NCI-H2081 (cell line): ENCODE measurements around the gene XYLT1.

Experiments
- DNase-seq, 2 experiments: peaks; one replicate each; lab custom pipeline; 2025; lab: John Stamatoyannopoulos, UW

XYLT1 gene

DNA sequence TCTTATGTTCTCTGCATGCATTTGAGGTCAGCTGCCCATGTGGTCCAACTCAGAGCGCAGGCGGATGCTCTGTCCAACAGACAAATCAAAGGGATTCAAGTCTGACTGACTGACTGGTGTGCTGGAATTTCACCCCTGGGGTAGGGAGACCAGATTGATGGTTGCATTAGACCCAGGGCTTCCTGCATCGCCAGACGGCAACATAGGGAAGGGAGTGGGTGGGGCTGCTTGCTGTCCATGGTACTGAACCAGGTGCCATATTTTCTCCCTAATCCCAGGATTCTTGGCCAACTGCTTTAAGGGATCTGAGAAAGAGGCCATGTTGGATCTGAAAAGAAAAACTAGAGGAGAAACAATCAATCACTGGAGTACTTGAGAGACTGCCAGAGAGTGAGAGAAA, 332.0 kb downstream of the XYLT1 start:
- no peak for DNase-seq

DNA sequence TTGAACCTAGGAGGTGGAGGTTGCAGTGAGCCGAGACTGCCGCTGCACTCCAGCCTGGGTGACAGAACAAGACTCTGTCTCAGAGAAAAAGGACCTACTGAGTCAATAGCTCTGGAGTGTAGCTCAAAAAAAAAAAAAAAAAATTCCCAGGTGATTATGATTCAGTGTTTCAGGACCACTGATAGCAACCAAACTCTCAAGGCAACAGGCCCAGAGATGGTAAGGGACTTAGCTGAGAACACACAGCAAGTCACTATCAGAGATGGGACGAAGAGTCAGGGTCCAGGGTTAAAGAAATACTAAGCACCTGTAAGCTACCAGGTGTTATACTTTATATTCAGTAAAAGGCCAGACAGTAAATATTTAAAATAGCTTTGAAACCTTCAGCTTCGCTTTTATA, 335.3 kb downstream of the XYLT1 start:
- DNase-seq: no peak

DNA sequence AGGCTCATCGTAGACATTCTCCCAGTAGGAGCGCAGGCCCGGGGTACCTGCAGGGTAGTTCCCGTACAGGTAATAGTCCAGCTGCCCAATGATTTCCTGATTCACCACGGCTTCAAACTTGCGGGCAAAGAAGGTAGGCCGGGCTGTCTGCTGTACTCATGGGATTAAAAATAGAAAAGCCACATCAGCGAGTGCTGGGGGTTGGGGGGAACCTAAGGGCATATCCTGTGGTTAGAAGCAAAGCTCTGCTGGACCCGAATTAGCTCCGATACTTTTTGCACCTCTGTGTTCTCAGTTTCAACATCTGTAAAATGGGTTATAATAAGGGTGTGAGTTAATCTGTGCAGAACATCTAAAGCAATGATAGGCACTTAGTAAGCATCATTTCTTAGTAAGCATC, 336.2 kb downstream of the XYLT1 start:
- DNase-seq: no peak

DNA sequence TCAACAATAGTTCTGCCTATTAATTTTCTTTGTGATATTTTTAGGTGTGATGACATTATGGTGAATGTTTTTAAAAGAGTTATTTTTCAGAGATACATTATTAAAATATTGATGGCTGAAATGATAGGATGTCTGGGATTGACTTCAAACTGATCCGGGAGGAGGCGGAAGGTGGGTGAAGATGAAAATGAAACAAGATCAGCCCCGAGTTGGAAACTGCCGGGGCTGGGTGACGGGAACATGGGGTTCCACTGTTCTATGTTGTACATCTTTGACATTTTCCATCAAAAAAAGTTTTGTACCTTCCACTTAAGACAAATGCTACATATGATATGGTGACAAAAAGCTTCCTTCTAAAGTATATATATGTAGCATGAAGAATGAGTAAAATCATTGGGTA, 336.9 kb downstream of the XYLT1 start:
- DNase-seq: no peak

DNA sequence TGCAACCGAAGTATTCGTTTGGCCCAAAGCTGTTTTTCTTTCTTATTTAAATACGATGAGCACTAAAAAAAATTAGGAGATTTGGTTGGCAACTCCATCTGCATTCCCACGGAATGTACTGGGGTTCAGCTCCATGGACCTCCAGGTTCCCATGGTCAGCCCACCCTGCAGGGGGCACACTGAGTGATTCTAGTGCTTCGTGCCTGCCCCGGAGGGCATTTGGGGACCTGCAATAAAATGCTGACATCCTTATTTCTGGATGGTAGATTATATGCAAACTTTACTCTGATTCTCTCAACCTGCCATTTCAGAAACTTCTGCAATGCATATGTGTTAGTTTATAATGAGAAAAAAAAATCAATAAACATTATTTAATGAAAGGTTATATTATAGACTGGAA, 339.4 kb downstream of the XYLT1 start:
- no peak for DNase-seq

DNA sequence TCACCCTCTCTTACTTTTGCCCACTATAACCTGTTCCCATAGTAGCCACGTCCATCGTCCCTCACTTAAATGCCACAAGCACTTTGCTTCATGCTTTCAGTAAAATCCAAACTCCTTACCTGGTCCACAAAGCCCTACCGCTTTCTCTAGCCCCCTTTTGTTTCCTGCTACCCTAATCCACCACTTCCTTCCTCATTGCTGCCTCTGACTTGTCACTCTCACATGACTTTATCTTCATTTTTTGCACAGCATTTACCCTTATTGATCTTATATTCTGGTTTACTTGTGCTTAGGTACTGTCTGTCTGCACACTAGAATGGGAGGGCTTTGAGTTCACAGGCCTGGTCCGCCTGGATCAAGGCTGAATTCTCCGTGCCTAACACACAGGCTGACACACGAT, 340.0 kb downstream of the XYLT1 start:
- DNase-seq: no peak

DNA sequence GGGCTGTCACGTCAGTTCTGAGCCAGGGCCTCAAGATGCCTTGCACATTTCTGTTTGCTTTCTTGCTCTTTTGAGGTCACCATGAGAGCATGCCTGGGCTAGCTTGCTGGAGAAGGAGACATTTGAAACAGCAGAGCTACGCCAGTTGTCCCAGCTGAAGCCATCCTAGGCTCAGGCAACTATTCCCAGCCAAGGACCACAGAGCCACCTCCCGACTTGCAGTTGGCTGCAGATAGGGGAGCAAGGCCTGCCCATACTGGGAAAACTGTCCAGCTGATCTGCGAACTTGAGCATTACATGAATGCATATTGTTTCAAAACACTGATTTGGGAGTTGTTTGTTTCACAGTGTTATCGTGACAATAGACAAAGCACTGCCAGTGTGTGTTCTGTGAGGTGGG, 340.8 kb downstream of the XYLT1 start:
- DNase-seq: no peak

DNA sequence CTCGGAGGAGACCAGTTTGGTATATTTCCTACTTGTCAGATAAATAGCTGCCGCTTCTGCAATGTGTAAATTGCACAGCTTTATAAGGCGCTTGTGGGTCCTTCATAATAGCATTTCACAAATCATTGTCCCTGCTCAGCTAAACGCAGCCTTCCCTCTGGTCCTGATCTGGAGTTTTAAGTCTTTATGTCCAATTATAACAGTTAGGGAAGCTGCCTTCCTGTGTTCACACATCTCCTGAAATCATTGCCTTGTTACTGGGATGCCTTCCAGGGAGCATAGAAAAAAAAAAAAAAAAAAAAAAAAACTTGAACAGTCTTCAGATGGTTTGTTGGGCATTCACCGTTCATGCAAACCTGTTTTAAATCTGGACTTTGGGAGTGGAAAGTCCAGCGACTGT, 342.0 kb downstream of the XYLT1 start:
- no peak for DNase-seq

DNA sequence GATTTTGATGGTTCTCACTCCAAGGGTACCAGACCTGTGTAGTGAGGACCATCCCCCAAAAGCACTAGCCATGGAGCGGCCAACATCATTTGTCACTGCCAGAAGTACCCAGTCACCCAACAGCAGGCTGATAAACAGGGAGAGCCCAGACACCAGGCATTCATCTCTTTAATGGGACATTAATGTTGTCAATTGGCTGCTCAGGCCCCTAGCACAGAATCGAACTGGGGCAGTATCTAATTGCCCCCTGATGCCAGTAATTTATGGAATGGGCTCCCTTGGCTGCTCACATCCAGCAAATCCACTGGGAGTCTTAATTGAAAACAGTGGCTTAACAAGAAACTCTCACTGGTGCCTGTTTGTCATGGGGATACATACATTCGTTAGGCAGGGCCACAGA, 344.6 kb downstream of the XYLT1 start:
- no peak for DNase-seq

DNA sequence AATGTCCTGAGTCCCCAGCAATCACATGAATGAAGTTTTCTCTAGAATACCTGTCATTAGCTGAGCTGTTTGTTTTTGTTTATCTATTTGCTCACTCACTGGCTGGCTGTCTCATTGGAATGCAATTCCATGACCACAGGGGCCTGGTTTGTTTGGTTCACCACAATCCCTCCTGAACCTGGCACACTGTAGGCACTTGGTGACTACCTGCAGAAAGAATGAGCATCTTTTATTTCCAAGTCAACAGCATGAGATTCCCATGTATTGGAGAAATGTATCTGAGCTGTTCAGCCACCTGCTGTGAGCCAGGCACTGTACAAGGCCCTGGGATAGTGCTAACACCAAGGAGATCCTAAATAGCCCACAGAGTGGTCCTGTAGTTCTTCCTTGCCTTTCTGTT, 345.1 kb downstream of the XYLT1 start:
- no peak for DNase-seq

DNA sequence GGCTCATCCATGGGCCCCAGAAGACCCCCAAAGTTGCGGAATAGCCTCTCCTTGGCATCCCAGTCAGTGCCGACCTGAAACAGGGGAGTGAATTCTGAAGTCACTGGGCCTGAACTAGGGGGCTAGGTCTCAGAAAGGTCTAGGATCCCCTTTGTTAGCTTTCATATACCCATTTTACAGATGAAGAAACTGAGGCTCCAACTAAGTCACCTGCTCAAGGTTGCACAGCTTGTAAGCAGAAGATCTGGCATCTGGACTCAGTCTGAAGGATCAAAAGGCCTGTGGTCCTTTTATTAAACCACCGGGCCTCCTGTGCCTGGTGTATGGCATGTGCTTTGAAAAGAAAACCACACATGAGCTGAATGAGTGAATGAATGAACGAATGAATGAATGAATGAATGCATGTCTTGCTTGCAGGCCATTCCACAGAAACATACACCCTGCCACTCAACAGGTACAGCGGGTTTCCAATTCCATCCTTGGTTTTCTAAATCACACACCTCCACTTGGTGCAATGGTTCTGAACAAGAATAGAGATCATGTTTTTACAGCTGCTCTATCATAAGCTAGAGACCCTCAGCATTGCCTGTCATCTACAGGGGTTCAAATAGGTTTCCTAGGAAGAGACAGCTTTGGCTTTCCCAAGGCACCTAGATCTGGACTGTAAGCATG, 352.7 kb downstream of the XYLT1 start:
- DNase-seq: no peak

DNA sequence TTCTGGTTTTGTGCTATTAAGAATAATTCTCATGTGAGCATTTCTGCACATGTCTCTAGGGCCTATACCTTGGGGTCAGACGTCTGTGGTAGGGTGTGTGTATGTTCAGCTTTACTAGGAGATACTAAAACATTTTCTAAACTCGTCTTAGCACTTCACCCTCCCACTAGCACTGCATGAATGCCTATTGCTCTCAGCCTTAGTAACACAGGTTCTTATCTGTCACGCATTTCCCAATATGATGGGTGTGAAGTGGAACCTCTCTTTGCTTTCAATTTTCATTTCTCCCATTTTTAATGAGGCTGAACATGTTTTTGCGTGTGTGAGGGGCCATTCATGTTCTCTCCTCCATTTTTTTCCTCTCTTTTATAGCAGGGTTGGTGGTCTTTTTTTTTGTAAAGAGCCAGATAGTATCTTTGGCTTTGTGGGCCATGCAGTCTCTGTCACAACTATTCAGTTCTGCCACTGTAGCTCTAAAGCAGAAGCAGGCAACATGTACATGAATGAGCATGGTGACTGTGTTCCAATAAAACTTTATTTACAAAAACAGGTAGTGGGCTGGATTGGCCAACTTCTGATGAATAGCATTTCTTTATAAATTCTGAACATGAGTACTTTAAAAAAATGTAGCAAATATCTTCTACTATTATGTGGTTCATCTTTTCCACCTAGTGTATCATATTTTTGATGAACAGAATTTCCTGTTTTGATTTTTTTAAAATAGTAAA, 354.0 kb downstream of the XYLT1 start:
- DNase-seq: no peak

DNA sequence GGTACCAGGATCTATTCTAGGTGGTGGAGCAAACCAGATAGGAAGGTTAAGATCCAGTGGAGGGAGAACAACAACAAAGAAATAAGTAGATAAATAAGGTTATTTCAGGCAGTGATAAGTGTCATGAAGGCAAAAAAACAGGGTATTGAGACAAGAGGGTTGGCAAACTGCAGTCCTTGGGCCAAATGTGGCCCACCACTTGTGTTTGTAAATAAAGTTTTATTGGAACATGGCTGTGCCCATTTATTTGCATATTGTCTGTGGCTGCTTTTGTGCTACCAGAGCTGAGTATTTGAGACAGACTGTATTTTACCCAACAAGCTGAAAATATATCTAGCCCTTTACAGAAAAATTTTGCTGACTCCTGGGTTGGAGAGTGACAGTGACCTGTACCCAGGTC, 361.3 kb downstream of the XYLT1 start:
- DNase-seq: no peak

DNA sequence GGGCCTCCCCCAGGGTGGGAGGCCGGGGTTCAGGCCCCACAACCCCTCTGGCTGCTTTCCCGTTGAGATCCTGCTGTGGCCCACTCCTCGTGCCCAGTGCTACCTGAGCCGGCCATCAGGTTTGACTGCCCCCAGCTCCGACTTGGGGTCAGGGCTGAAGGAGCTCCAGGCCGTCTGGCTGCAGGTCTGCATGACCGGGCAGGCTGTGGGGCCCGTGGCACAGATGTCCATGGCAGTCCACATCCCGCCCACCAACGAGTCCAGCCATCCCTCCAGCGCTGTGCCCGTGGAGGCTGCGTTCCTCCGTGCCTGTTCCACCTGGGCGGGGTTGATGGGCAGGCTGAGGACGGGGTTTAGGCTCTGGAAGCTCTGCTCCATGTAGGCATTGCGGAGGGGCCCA, 362.2 kb downstream of the XYLT1 start:
- DNase-seq: no peak

DNA sequence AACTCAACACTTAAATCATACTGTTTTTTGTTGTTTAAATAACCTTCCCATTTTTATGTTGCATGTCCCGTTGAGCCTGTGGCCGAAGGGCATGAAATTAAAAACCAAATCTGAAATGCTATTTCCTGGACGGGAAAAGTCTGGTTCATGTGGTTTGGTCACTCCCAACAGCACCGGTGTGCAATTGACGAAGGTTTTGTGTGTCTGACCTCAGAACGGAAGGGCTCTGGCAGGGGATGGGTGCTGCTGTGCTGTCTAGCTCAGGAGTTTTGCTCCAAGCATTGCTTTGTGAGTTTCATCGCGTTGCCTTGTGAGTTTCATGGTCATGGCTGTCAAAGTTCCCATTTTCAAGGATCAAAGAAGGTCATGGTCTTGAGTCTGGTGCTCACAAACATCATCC, 363.3 kb downstream of the XYLT1 start:
- no peak for DNase-seq

DNA sequence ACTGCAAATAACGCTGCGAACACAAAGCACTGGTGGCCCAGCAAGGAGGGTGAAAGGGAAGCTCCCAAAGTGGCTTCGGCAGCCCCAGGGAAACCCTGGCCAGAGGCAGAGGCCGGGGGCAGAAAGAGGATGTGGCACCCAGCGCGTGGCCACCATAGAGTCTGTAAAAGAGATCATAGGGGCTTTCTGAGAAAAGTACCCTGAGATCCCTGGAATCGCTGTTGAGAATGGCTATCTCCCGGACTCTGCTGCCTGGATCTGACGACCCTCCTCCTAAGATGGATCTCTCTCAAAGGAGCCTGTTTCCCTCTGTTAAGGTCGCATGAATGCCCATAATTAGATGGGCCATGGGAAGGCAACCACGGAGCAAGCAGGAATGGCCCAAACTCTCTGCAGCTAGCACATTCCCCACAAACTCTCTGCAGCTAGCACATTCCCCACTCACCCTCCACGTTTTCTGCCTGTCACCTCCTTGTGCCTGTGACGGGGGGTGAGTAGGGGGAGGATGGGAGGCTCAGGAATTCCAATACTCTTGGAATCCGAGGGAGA, 364.4 kb downstream of the XYLT1 start:
- no peak for DNase-seq

DNA sequence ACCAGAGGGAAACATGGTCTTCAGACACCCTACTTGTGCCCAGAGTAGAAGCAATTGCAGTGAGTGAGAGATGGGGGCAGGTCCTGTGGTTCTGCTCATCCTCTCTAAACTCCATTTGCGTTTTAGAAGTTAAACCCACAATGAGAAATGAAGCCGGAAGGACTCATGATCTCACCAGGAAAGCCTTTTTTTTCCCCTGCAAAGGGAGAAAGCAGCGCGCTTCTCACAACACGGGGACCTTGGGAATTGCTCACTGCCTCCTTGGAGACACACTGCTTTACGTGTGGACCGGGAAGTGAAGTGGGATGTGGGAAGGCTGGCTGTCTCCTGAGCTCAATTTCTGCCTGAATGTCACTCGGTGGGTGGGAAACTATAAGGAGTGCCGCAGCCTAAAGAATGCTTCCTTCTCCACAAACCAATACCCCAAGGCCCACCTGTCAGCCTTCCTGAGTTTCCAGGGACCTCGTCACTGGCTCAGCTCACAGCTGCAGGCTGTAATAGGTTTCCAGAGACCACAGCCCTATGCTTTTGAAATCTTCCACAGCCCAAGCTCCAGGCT, 365.4 kb downstream of the XYLT1 start:
- DNase-seq: no peak

DNA sequence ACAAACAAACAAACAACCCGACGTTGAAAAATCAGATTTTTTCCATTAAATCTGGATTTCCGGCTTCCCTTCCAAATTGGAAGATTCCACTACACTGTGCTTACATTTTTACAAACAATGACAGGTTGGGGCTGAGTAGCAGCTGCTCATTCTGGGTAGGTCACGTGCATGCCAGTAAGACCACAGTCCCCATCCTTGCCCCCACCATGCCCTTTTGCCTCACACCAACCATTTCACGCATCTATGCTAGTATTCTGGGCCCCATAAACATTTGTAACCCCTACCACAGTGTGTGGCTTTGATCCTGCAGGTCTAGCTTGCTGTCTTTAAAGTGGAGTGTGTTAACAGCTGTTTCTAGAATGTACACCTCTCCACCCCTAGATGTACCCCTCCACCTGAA, 366.1 kb downstream of the XYLT1 start:
- DNase-seq: no peak

DNA sequence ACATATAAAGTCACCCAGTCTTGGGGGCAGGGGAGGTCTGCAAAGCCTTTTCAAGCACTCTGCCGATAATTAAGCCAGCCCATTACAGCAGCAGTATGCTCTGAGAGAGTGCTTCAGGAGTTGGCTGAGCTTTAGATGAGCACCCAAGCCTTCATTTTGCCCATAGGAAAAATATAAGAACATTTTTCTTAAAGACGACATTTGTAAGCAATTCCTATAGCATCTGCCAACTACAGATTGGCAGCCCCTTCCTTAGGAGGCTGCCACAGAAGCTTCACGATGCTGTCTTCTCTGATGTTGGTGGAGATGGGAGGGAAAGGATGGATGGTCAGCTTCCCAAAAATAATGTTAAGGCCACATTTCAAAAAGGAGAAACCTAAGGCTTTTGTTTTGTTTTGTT, 367.5 kb downstream of the XYLT1 start:
- DNase-seq: no peak

DNA sequence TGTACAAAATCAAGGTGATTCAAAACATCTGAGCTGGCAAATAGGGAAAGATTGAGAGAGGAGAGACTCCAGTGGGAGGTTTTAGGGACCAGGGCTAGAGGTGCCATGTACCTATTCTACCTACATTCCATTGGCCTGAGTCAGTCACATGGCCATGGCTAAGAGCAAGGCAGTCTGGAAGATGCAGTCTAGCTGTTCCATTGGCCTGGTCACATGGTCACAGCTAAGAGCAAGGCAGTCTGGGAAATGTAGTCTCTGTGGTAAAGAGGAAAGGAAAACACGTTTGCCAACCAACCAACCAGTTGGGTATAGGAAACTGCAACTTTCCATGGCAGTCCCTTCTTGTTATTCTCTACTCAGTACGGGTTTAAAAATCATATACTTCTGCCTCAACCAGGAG, 369.1 kb downstream of the XYLT1 start:
- DNase-seq: no peak

DNA sequence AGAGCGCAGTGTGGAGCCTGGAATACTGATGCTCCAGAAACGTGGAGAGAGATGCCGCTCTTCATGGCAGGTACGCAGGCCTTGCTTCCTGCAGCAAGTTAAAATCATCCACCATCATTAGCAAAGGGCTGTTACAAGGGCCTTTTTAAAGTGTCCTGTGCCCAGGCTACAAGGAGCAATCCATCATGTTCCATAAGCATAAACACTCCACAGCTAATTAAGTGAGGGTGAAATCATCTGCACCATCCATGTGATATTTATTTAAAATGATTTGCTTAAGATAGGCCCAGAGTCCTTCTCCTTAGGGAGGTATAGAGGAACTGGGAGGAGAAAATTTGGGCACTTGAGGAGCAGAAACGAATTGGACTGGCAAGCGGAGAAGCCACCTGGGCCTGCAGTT, 372.1 kb downstream of the XYLT1 start:
- no peak for DNase-seq

DNA sequence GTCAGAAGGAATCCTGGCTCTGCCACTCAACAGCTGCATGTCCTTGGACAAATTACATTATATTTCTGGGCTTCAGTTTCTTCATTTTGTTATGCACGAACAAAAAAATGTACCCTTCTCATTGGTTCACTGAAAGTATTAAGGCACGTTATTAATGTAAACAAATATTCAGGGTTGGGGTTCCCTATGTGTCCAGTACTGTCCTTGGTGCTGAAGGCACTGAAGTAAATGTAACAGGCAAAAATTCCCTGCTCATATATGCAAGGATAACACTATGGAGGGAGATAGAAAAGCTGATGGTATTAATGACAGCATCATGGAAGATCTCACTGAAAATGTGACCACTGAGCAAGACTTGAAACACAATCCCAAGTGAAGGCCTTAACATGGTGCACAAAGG, 386.6 kb downstream of the XYLT1 start:
- DNase-seq: no peak

DNA sequence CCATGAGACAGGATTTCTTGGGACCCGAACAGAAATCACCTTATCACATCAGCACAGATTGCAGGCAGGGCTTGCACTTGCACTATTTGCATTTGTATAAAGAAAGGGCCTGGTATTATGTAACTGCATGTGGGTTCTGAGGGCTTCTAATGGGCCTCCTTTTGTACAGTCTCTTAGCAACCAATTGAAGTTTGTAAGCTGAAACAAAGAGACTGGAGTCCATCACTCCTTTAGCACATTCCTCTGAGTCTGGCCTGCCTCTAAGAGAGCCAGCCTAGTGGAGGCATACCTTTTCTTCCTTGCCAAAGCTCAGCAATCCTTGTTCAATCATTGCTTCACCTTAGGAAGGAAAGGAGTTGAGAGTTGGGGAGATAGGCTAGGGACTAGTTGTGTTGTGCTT, 387.1 kb downstream of the XYLT1 start:
- no peak for DNase-seq
